K562 (cell line): ENCODE results near the gene PARD6B. TPM values are rescaled to one million over a fixed set of nuclear protein-coding genes. Genes with fewer than 3 reads are reported as not detected.

Experiments
- CHAMP1 ChIP-seq: fragments of 450-650 bp; IDR thresholded peaks from 2 replicates; pipeline ENCODE4 v1.6.1; 2016; ENCODE audit warnings: mild to moderate bottlenecking
- GTF2A2 ChIP-seq: IDR thresholded peaks from 2 replicates; pipeline ENCODE4 v1.6.1; 2016; ENCODE audit warnings: mild to moderate bottlenecking, missing genetic modification characterization, missing compliant biosample characterization
- HNRNPK ChIP-seq: fragments of 200-400 bp; formaldehyde crosslinking; IDR thresholded peaks from one replicate; pipeline ENCODE4 v1.6.1; 2018; ENCODE audit warnings: mild to moderate bottlenecking, low read depth, low read length; ENCODE audit not compliant: poor library complexity, severe bottlenecking
- MCM3 ChIP-seq: fragments of 450-650 bp; IDR thresholded peaks from 2 replicates; pipeline ENCODE4 v1.6.1; 2016
- NFE2L1 ChIP-seq: fragments of 450-650 bp; IDR thresholded peaks from 2 replicates; pipeline ENCODE4 v1.6.1; 2016; ENCODE audit warnings: missing genetic modification characterization, low read depth, mild to moderate bottlenecking, missing compliant biosample characterization, moderate library complexity, borderline replicate concordance
- PRDM10 ChIP-seq: fragments of 450-650 bp; IDR thresholded peaks from 2 replicates; pipeline ENCODE4 v1.6.1; 2018; ENCODE audit not compliant: partially characterized antibody
- RUNX1 ChIP-seq: sonication (generic); IDR thresholded peaks from 2 replicates; pipeline ENCODE4 v1.6.1; 2016; ENCODE audit warnings: antibody characterized with exemption, low read depth
- SRSF1 ChIP-seq: fragments of 200-400 bp; formaldehyde crosslinking; IDR thresholded peaks from 2 replicates; pipeline ENCODE4 v1.6.1; 2017; ENCODE audit warnings: mild to moderate bottlenecking, low read depth, low read length, moderate library complexity
- ZC3H11A ChIP-seq: IDR thresholded peaks from 2 replicates; pipeline ENCODE4 v1.6.1; 2012; ENCODE audit warnings: low read depth, low read length, improper control_type of control experiment
- ZKSCAN3 ChIP-seq: fragments of 250-450 bp; sonication (Bioruptor Pico); IDR thresholded peaks from 2 replicates; pipeline ENCODE4 v1.4.0; 2020
- ZNF184 ChIP-seq: sonication (generic); formaldehyde crosslinking; IDR thresholded peaks from 2 replicates; pipeline ENCODE4 v1.5.0; 2020; ENCODE audit warnings: missing genetic modification reagents
- polyA plus RNA-seq, 8 experiments: library from polyadenylated mRNA; depleted of rRNA in 4 of 8; stranded (reverse) in 5 of 8; unstranded in 3 of 8; fragments of >200 nt; fragmentation: Nextera tagmentation in 2 of 8; fragmentation: Illumina TruSeq in 1 of 8; extraction: Ambion mirVana in 2 of 8; extraction: Trizol in 1 of 8; gene quantifications; 2 replicates each; pipeline versions ENCODE4 v1.2.1 to v1.2.3, GENCODE V29; 2011 to 2014; ENCODE audit warnings: inconsistent platforms in 1 of 8, missing spikeins in 1 of 8
- total RNA-seq, 7 experiments: library from RNA; depleted of rRNA in 6 of 7; stranded (reverse); fragments of >200 nt in 6 of 7; fragmentation: Illumina TruSeq in 2 of 7; extraction: Trizol in 2 of 7; gene quantifications; 2 replicates each; pipeline versions ENCODE4 v1.2.1 to v1.2.3, GENCODE V29; 2011 to 2021; ENCODE audit warnings: low replicate concordance in 1 of 7

The PARD6B gene
- total and polyA plus RNA-seq, 9 of the 15 experiments (the other 6 are each of a cell fraction or from before 2014, with no cell fraction given) = 1.7 to 12.3 (median 5.5) TPM

- TF ChIP-seq PRDM10 (peak; percentile 19), MCM3 (no peak), RUNX1 (peak; percentile 88), ZKSCAN3 (no peak), NFE2L1 (tag) (no peak), SRSF1 (no peak), ZNF184 (no peak), CHAMP1 (peak; percentile 79), GTF2A2 (tag) (no peak), ZC3H11A (no peak), HNRNPK (no peak)
Measured at GRCh38 chr20:50690650-50691572, 40.5 kb upstream of the PARD6B start, which contains the start of gene RIPOR3 (continued).
